Mesothelial cell of epicardium (in vitro differentiated cells): ENCODE data around the gene OSBPL1A. TPM values are rescaled to one million over a fixed set of nuclear protein-coding genes. Genes with fewer than 3 reads are reported as not detected.

Experiments
- DNase-seq, 2 experiments: peaks; one replicate each; pipeline ENCODE4 v3.0.0; 2021; ENCODE audit warnings: low spot score in 2 of 2; ENCODE audit not compliant: unreplicated experiment in 2 of 2
- H3K27ac Mint-ChIP-seq: 2 replicates; pipeline ENCODE4 v1.8.0; 2021; ENCODE audit warnings: mixed read lengths
- H3K27me3 Mint-ChIP-seq: 2 replicates; pipeline ENCODE4 v1.8.0; 2021; ENCODE audit warnings: low read depth, mixed read lengths
- H3K36me3 Mint-ChIP-seq: 2 replicates; pipeline ENCODE4 v1.8.0; 2021; ENCODE audit warnings: mixed read lengths
- H3K4me1 Mint-ChIP-seq: 2 replicates; pipeline ENCODE4 v1.8.0; 2021; ENCODE audit warnings: mixed read lengths
- H3K4me3 Mint-ChIP-seq: 2 replicates; pipeline ENCODE4 v1.8.0; 2021; ENCODE audit warnings: mild to moderate bottlenecking, moderate library complexity, mixed read lengths
- H3K9me3 Mint-ChIP-seq: 2 replicates; pipeline ENCODE4 v1.8.0; 2021; ENCODE audit warnings: mixed read lengths
- CTCF ChIP-seq: fragments of 200-600 bp; sonication (generic); IDR thresholded peaks from one replicate; pipeline ENCODE4 v1.5.0; 2021; ENCODE audit warnings: antibody characterized with exemption; ENCODE audit not compliant: unreplicated experiment
- microRNA-seq: library from miRNA; unstranded; fragments of <30 nt; microRNA quantifications from one replicate; pipeline ENCODE4 v1.2.0, GENCODE V29; 2021; ENCODE audit warnings: inconsistent platforms, mixed read lengths
- total RNA-seq: library from RNA; stranded (reverse); gene quantifications from 3 replicates; pipeline ENCODE4 v1.2.1, GENCODE V29; 2021

Gene OSBPL1A
- total RNA-seq, 1 donor from 2014 or later = 36.1 TPM

DNA sequence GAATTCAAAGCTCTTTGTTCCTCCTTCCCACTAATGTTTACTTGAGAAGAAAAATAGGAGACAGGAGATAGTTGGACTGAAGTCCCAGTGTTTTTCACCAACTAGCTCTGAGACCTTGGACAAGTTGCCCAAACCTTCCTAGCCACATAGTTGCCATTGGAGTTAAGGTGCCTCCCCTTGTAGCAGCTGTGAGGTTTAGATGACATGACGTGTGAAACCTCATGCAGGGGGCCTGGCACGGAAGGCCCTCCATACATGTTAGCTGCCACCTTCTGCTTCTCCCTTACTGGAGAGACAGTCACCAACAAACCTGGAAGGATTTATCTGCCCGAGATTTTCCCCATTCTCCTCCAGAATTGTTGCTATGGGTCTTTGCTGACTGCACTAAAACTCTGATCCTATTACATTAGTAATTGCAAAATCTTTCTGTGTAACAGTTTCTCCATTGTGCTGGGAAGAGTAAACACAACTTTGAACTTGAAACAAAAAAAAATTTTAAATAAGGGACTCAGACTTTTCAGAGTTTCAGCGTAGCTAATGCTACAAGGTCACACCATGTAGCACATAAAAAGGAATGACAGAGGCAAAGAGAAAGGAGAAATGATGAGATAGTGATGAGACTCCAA, 282.6 kb downstream of the OSBPL1A start:
- Mint-ChIP-seq H3K4me3 (no peak overlapping the region), H3K27me3 (no peaks in the 10 kb centered on the region), H3K36me3 (peaks cover 15% of the 10 kb centered on the region), H3K4me1 (no peaks in the 10 kb centered on the region), H3K27ac (no peak overlapping the region), H3K9me3 (no peaks in the 10 kb centered on the region)
- TF ChIP-seq CTCF = no peak
- no peak for DNase-seq

DNA sequence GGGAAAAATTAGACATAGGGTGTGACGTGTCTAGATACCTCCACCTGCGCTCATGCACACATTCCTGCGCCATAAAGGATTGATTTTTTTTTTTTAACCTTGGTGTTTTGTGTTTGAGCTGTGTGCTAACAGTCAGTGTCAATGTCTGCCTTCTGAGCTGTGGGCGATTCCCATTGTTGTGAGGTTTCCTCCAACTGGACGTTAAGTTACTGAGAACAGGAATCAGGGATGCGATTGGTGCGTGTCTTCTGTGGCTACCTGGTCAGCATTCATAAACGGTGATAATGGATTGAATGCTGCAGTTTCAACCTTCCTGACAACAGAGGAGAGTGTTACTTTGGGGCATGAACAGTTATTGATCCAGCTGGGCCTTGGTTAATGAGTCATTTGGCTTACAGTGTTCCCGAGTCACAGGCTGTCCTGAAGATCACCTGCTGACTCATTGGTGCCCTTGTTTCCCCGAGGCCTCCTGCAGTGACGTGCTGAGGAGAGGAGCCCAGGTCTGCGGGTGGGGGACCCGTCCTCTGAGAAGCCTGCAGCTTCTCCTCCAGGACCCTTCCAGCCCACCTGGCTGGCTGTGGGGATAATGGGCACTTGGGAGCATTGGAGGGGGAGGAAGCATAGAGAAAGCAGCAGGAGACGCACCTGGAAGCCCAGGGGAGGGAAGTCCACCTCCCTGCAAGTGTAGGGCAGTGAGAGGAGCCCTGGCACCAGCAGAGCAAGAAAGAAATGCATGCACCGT, 284.6 kb downstream of the OSBPL1A start:
- Mint-ChIP-seq H3K4me3 (no peak overlapping the region), H3K36me3 (peaks cover 15% of the 10 kb centered on the region)
- no peak for TF ChIP-seq CTCF

GRCh38 chr18:24112464-24112863, 285.2 kb downstream of the OSBPL1A start:
- Mint-ChIP-seq H3K27ac (no peak overlapping the region), H3K36me3 (peaks cover 15% of the 10 kb centered on the region), H3K4me1 (no peaks in the 10 kb centered on the region), H3K27me3 (no peaks in the 10 kb centered on the region), H3K9me3 (no peaks in the 10 kb centered on the region), H3K4me3 (no peak overlapping the region)
- DNase-seq = no peak
- no peak for TF ChIP-seq CTCF

More for the DNA sequence above, 284.6 kb downstream of the OSBPL1A start:
- H3K27me3 Mint-ChIP-seq = no peaks in the 10 kb centered on the region
- no peaks in the 10 kb centered on the region for H3K4me1 Mint-ChIP-seq
- DNase-seq = no peak
- no peak overlapping the region for H3K27ac Mint-ChIP-seq
- H3K9me3 Mint-ChIP-seq = no peaks in the 10 kb centered on the region

Small RNAs within 50 kb of the gene (microRNA-seq; reads per million reads assigned to microRNA genes)
- gene MIR320C2 = 1.8 reads per million

Other genes with a start within 250 kb of the OSBPL1A start
- gene IMPACT, start 28.8 kb upstream of the OSBPL1A start, total RNA-seq = 46.5 to 54.0 TPM (median 52.2 TPM) in 3 replicates
- gene HRH4, start 62.8 kb upstream of the OSBPL1A start, total RNA-seq = 0.07 TPM in 1 of 3 replicates, not detected in the others